Daoy (cell line): ENCODE results near the gene PRRC1. TPM values are rescaled to one million over a fixed set of nuclear protein-coding genes. Genes with fewer than 3 reads are reported as not detected.
"Not testable (repeated sequence)": the region's sequence is repeated elsewhere in the genome, so short reads cannot be mapped to it uniquely, and the experiment has no call there.

Source experiments
- DNase-seq: peaks from one replicate; pipeline ENCODE4 v3.0.0-alpha.2; 2015; ENCODE audit warnings: low read depth
- total RNA-seq: library from RNA; depleted of rRNA; stranded (reverse); fragments of >200 nt; shearing (Covaris generic); gene quantifications from 2 replicates; pipeline ENCODE4 v1.2.3, GENCODE V29; 2014; rRNA removed

The PRRC1 gene
- 31.8 and 47.8 TPM in 2 replicates for total RNA-seq

DNA sequence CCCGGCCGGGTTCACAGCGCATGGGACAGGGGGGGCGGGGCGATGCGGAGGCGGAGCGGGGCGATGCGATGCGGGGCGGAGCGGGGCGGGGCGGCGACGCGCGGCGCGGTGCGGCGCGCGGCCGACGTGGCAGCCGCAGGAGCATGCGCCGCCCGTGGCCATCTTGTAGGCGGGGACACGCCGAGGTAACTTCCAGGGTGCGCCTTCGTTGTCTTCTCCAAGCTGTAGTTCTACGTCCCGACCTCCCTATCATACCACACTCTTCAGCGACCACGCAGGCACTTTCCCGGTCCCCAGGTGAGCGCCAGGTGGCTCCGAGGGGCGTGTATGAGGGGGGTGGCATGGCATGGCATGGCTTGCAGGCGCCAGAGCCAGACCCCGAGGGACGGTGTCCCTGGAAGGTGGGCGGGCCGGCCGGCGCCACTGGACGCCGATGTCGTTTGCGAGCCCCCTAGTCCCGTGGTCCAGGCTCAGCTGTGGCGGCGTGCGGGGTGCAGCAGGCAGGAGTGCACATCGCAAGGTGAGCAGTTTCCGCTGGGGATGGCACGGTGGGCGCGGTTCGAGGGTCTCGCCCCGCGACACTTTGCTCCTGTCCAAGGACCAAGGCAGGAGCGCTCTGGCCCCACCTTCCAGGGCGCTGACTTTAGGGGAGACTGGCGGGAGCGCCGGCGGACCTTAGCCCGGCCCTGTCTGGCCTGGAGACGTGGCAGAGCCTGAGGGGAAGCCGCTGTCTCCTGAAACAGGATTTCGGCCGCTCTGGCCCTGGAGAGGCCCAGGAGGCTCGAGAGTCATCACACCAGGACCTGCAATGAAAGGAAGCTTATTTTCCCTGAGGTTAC, at the start of gene PRRC1:
Gene PRRC1 (plus strand): TSS at position 161 of the 839 bp plus-strand sequence. CDS start 5,840 bp downstream, outside the sequence.
- peak; percentile 91 for DNase-seq

DNA sequence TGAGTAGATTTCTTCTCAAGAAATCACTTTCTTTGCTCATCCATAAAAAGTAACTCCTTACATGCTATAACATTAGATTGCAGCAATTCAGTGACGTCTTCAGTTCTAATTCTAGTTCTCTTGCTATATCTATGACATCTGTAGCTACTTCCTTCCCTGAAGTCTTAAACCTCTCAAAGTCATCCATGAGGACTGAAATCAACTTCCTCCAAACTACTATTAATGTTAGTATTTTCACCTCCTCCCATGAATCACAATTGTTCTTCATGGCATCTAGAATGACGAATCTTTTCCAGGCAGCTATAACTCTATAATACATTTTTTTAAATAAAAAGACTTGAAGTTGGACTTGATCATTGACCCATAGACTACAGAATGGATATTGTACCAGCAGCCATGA, 46.2 kb upstream of the PRRC1 start:
- no peak for DNase-seq

DNA sequence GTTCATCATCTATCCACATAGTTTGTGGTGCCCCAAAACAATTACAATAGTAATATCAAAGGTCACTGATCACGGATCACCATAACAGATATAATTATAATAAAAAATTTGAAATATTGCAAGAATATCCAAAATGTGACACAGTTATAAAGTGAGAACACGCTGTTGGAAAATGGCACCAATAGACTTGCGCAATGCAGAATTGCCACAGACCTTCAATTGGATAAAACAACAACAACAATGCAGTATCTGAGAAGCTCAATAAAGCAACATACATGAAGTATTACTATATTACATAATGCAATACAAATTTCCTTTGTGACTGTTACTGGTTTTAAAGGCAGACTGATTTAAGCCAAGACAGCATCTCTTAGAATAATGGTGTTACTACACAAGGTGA, 44.7 kb upstream of the PRRC1 start:
- no peak for DNase-seq

DNA sequence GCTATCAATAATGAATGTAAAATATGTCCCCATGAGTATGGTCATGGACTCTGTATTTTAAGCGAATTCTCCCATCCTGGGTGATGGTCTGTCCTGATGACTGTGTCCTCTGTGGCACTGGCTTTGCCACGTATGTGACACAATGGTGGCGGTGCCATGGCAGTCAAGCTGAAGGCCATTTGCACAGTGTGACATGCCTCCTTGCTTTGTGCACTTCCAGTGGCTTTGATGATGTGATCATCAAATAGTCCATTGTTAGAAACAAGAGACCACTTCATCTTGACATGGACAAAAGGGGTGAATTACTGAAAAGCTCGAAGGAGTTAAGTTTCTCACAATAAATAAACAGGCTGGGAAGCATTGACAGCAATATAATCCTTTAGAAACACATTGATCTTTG, 31.0 kb upstream of the PRRC1 start:
- no peak for DNase-seq

DNA sequence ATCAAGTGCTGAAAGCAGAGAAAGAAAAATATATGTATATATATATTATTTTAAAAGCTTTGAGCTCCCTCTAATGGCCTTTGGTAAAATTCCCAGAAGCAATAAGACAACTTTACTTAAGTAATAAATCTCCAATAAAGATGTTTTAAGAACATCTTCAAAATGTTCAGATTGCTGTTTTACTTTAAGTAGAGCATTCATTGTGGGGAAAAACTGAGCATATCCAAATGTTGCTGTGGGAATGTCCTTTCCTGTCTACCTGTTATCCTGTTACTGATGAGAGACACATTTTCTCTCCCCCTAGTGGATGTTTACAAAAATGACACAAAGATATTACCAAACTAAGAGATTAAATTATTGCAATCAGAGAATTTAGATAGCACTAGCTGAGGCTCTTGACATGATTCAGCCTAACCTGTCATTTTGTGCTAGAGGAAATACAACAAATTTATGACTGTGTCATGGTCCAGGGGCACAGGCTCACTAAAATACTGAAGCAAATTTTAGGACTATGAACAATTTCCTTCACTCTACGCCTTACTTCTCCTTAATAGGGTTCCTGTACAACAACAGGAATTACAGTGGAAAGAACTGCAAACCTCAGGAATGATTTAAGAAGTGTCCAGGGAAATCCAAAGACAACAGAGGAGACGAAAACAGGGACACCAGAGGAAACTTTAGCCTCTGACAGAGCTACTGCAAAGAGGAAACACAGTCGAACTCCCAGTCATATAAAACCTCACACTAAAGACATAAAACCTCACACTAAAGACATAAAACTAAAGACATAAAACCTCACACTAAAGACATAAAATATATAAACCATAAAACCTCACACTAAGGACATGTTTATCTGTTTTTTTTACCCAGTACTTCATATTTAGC, 24.3 kb upstream of the PRRC1 start:
- peak; percentile 21 for DNase-seq

DNA sequence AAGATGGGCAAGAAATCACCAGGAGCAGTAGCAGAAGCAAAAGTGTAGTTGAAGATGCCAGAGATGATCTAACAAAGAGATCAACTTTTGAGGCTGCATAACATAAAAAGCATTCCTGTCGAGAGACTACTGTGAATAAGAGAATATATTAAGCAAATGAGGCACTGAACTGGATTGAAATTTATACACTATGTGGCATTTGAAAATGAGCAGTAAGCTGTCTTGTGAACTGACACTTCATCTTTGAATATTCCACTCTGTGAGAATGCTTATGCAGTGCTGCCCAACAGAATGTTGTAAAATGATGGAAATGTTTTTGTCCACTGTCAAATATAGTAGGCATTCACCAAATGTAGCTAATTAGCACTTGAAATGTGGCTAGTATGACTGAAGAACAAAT, 18.9 kb upstream of the PRRC1 start:
- DNase-seq = no peak

DNA sequence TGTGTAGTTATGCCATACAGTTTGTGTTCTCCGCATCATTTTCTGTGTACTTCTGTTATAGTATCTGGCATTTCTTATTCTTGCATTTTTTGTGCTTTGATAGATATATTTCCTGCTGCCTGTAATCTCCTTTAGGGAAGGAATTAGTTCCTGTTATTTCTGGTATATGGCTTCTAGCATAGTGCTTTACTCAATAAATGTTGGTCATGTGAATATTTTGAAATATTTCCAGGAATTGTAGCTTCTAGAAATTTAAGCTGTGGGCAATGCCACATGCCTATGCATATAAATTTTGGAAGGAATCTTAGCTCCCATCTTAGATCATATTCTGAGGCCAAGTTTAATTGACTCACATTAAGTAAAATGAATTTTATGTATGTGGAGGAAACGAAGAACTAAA, 11.5 kb upstream of the PRRC1 start:
- DNase-seq = no peak

DNA sequence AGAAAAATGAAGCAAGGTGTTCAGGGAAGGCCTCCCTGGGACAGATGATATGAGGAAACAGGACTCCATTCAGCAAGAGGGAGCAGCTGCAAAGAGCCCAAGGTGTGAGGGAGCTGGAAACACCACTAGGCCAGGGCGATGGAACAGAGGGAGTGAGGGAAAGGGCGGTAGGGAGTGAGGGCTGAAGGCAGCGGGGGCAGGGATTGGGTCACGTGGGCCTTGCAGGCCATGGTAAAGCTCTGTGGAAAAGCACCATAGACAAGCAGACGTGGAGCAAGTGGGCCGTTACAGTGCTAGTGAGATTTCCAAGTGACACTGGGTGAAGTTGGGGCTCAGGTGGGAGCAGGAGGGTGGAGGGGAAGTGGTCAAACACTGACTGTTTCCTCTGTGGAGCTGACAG, 10.8 kb upstream of the PRRC1 start:
- no peak for DNase-seq

DNA sequence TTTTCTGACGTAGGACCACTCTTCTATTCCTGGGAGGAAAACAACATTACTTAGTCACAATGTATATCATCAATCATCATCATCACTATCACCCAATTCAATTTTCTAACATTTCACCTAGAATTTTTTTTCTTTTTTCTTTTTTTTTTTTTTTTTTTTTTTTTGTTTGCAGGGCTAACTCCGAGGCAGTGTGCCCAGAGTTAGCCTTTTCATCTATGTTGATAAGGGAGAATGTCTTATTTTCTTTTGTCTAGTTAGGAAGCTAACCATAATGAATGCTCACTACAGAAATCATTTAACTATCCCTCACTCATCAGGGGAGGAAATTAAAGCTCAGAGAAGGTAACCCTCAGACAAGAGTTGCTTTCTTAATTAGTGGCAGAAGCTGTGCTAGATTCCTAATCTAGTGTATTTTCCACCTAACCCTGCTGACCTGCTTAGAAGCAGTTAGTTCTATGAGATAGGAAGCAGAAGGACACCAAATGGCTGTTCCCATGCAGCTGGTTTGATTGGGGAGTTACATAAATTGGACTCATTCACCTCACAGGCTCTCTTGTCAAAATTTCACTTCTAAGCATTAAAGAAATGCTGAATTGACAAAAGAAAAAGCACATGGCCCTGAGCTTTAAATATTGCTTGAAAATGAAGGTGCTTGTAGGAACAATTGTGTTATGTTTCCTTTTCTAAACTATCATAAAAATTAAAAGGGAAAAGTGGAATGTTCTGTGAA, 8.6 kb upstream of the PRRC1 start:
- DNase-seq = no peak

DNA sequence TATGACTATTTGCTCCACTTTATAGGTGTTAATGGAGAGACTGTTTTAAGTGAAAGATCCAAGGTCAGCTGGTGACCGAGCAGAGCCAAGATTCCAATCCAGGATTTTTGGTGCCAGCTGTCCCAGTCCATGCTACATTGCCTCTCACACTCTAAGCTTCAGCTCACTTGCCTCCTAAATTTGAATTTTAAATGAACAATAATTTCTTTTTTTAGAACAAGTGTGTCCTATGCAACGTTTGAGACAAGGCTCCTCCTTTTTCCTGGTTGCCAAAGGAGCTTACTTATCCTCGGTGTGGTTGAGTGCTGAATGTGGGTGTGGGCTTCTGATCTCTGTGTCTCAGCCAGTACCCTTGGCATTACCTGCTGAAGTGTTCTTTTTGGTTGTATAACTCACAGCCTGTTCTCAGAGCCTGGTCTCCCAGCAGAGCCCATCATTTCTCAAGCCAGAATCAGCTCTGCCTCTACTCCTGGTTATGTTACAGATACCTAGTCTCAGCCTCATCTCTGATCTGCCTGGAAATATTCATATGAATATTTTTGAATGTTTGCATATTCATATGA, 4.0 kb upstream of the PRRC1 start:
- DNase-seq = no peak

DNA sequence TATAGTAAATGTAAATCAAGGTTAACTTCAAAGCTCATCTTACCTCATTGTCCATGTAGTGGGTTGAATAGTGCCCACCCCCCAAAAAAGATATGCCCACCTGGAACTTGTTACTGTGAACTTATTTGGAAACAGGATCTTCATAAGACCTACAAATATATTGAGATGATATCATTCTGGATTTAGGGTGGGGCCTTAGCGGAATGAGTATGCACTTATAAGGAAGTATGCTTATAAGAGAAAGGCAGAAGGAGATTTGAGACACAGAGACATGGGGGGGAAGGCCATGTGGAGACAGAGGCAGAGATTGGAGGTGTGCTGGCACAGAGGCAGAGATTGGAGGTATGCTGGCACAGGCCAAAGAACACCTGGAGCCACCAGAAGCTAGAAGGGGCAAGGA, 2.6 kb upstream of the PRRC1 start:
- DNase-seq = no peak

DNA sequence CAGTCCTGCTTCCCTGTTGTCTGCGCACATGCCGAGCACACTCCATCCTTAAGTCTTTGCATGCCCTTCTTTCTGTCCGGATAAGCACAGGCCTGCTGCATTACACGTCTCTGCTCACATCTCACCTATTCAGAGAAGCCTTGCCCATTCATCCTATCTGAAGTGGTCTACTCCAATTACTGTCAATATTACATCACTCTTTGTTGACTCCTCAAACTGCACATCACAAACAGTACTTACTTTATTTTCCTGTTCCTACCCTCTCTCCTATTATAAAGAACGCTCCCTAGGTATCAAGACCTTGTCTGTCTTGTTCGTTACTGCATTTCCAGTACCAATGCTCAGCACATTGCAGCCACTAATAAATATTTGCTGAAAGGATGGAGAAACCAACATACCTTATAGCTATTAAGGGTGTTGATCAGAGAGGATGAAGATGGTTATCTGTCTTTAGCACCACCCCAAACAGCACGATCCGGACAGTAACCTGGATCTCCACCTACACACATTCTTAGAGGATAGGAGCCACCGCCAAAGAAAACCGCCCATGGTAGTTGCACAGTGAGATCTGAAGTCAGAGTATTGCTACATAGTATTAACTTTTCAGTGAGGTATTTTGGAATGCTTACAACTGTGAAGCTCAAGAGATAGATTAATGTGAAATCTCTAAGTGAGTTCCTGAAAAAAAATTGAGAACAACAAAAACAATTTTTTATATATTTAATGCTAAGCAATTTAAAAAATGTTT, 1.6 kb upstream of the PRRC1 start:
- no peak for DNase-seq

DNA sequence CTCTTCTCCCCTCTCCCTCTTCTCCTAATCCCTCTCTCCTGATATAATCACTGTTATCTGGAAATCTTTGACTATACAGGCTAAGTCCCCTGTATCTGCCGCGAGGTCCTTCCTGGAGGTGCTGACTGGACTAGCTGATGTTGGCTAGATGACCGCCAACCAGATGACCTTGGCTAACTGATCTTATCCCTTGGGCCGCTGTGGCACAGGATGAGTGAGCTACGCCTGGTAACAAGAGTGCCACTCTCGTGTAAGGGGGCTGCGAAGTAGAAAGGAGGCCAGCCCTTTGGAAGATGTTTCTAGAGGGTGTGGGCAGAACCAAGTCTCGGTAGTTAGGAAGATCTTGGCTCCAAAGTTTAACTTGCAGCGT, 345 bp upstream of the PRRC1 start:
- DNase-seq = no peak

DNA sequence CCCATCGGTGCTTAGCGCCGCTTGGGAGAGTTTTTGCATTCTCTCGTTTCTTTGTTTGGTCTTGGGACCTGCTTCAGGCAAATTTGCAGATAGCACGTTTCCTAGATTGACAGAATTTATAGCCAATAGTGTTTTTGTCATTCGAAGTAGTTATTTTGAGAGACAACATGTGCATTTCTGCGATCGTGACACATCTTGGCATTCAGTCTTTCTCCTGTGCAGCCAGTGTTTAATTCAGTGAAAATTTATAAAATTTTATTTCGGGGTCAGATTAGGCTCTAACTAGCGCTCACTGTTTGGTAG, 830 bp downstream of the PRRC1 start:
- no peak for DNase-seq

DNA sequence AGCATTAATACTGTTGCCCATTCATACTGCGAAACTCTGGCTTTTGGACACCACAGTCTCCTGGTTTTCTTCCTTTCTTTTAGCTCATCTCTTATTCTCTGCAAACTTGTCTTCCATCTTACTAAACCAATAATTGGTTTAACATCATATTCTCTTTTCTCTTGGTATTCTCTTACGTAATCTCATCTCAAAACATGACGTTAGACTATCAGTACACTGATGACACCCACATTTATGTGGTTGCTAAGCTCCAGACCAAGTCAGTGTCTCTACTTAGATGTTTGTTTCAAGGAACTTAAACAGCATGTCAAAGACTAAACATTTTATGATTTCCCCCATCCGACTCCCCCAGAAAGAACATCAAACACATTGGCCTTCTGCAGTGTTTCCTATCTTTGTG, 2.1 kb downstream of the PRRC1 start:
- no peak for DNase-seq

DNA sequence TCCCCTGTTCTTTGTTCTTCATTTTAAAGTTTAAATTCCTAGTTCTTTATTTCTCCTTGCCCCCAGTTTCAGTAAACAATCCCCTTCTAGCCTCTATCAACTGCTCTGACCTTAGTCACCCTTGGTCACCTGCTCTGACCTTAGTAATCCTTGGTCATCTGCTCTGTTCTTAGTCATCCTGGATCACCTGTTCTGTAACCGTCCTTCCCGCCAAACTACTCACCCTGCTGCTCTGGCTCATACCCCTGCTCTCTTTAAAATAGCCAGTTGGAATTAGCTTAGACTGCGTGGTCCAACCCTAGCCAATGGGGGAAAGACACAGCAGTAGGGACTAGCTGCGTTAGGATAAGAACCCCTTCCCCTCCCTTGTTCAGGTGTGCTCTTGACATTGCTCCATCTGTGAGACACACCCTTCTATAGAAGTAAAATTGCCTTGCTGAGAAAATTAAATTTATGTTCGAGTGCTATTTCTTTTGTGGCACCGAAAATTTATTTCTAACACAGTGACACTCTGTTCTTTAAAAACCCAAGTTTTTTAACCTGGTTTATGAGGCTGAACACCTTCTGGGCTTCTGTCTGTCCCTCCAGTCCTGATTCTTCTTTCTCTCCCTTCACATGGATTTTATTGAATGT, 3.8 kb downstream of the PRRC1 start:
- DNase-seq = no peak

DNA sequence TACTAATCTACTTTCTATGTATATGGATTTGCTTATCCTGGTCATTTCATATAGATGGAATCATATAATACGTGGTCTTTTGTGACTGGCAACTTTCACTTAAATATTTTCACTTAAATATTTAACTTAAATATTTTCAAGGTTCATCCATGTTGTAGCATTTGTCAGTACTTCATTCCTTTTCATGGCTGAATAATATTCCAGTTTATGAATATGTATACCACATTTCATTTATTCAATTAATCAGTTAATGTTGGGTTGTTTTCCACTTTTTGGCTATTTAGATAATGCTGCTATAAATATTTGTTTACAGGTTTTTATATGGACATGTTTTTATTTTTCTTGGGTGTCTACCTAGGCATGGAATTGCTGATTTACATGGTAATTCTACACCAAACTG, 7.7 kb downstream of the PRRC1 start:
- no peak for DNase-seq

DNA sequence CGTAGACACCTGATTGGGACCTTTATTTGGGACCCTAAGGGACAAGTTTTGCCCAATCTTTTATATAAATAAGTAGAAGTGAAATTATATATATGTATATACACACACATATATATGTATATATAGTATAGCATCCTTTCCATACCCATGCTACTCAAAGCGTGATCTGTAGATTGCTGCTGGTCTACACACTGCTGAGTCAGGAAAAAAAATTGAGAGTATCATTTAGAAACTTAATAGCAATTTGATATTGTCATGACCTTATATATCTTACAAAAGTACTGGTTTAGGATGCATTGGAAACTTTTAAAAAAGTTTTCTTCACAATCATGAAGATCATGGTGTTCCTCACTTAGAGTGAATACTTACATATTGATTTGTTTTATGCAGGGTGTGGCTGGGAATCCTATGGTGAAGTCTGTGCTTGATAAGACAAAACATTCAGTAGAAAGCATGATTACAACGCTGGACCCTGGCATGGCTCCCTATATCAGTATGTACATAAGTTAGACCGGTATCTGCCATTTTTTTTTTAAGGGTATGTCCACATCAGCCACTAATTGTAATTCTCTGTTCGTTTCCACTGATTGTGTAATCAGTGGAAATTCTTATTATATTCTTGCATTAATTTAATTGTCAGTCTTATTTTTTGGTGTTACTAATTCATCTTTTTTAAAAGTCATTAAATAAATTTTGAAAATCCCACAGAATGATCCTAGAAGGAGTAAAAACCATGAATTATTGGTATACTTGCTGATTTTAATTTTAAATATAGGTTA, 12.7 kb downstream of the PRRC1 start:
- no peak for DNase-seq

DNA sequence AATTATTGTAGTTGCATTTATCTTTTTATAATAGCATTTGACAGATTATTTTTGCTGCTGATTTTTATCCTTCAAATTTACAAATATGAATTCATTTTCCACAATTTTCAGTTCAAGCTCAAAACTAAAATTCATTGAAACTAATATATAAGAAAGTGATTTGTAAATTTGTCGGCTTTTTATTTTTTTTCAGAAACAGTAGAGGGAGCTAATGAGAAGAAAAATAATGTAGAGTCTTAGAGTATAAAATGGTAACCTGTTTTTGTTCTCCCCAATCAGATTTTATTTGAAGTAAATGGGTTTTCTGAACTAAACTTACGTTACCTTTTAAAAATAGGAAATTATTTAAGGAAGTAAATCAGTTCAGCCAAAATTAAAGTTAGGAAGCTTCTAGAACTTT, 19.2 kb downstream of the PRRC1 start:
- DNase-seq = no peak

DNA sequence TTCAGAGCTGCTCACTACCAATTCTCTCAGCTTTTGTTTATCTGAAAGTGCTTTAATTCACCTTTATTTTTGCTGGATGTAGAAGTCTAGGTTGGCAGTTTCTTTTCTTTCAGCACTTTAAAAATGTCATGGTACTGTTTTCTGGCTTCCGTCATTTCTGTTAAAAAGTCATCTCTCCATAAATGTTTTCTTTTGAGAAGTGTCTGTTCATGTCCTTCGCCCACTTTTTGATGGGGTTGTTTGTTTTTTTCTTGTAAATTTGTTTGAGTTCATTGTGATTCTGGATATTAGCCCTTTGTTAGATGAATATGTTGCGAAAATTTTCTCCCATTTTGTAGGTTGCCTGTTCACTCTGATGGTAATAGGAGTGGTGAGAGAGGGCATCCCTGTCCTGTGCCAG, 23.1 kb downstream of the PRRC1 start:
- not testable (repeated sequence) for DNase-seq
